NCI-H774 (cell line): ENCODE data around the gene DSTN.
"Not testable (repeated sequence)": the region's sequence is repeated elsewhere in the genome, so short reads cannot be mapped to it uniquely, and the experiment has no call there.

Source experiments
- DNase-seq: peaks from one replicate; lab custom pipeline; 2025; lab: John Stamatoyannopoulos, UW

Gene DSTN

GRCh38 chr20:17651129-17651759 is 81.4 kb downstream of the DSTN start:
- DNase-seq, result no peak

GRCh38 chr20:17651760-17652388 is 82.0 kb downstream of the DSTN start:
- no peak for DNase-seq

- DNase-seq, result no peak
These were observed 82.5 kb downstream of the DSTN start for GRCh38 chr20:17652411-17652810.

GRCh38 chr20:17653835-17654648 is 84.2 kb downstream of the DSTN start:
- no peak for DNase-seq

- DNase-seq, result no peak
These were observed 84.9 kb downstream of the DSTN start for GRCh38 chr20:17654649-17655285.

GRCh38 chr20:17655286-17655651 is 85.4 kb downstream of the DSTN start:
- no peak for DNase-seq

- DNase-seq, result no peak
These were observed 86.1 kb downstream of the DSTN start for GRCh38 chr20:17655865-17656479.

GRCh38 chr20:17657079-17657825 is 87.4 kb downstream of the DSTN start:
- DNase-seq, result no peak

GRCh38 chr20:17657898-17658647 is 88.2 kb downstream of the DSTN start:
- no peak for DNase-seq

- no peak for DNase-seq
These were observed 88.7 kb downstream of the DSTN start for GRCh38 chr20:17658648-17658993.

- not testable (repeated sequence) for DNase-seq
These were observed 89.5 kb downstream of the DSTN start for GRCh38 chr20:17659344-17659743.
